Activated T-cell treated with anti-CD3 and anti-CD28 coated beads, Interleukin-2, amount 50 U/mL, for 4 hours (primary cell): ENCODE data around the gene FKBP7. TPM values are rescaled to one million over a fixed set of nuclear protein-coding genes. Genes with fewer than 3 reads are reported as not detected.

Experiments used
- ATAC-seq, 2 donors: fragments of 200-7000 bp; cut with Tn5 transposase; one replicate each; pipeline ENCODE4 v1.10.0; 2021
- DNase-seq: peaks from one replicate; pipeline ENCODE4 v3.0.0-alpha.2; 2020
- H3K27me3 Mint-ChIP-seq: one replicate; pipeline ENCODE4 v1.8.0; 2021; ENCODE audit warnings: low read depth, mixed read lengths
- H3K36me3 Mint-ChIP-seq: one replicate; pipeline ENCODE4 v1.8.0; 2022; ENCODE audit warnings: mixed read lengths; ENCODE audit not compliant: insufficient read depth
- H3K4me1 Mint-ChIP-seq: one replicate; pipeline ENCODE4 v1.8.0; 2021; ENCODE audit warnings: low read depth, mixed read lengths
- H3K4me3 Mint-ChIP-seq: one replicate; pipeline ENCODE4 v1.8.0; 2021; ENCODE audit warnings: mild to moderate bottlenecking, moderate library complexity, mixed read lengths
- H3K9me3 Mint-ChIP-seq: one replicate; pipeline ENCODE4 v1.8.0; 2021; ENCODE audit warnings: mixed read lengths
- total RNA-seq, 3 donors: library from RNA; stranded (reverse); gene quantifications; one replicate each; pipeline ENCODE4 v1.2.1, GENCODE V29; 2021

FKBP7 gene
- total RNA-seq, 3 donors from 2014 or later = 2.0 to 2.9 (median 2.5) TPM

GRCh38 chr2:178414266-178415247 lies 63.8 kb downstream of the FKBP7 start:
- DNase-seq (peak; percentile 61), ATAC-seq (peak; percentile 71 to 77)
- H3K9me3 Mint-ChIP-seq = no peaks in the 10 kb centered on the region
- H3K27me3 Mint-ChIP-seq = peaks cover 2% of the 10 kb centered on the region
- peaks cover 21% of the 10 kb centered on the region for H3K4me1 Mint-ChIP-seq
- peaks cover 1% of the 10 kb centered on the region for H3K36me3 Mint-ChIP-seq
- H3K4me3 Mint-ChIP-seq = peak overlapping the region; percentile 93

Other genes with a start within 250 kb of the FKBP7 start
- gene PRKRA, start 27.4 kb downstream of the FKBP7 start, total RNA-seq = 10 to 100 TPM; 43.9 to 45.4 (median 45.1) TPM
- 1 to 10 TPM; 1.4 to 2.1 (median 2.0) TPM for gene PJVK, start 27.2 kb downstream of the FKBP7 start, total RNA-seq
- 10 to 100 TPM; 24.8 to 28.1 (median 26.6) TPM for gene PLEKHA3, start 1.9 kb upstream of the FKBP7 start, total RNA-seq